ENCODE data around the gene WT1. TPM values are rescaled to one million over a fixed set of nuclear protein-coding genes. Genes with fewer than 3 reads are reported as not detected.

The WT1 gene
- total and polyA plus RNA-seq, 2 donors (not counting 3 experiments of a cell fraction or from before 2014, with no cell fraction given), result not detected

DNA sequence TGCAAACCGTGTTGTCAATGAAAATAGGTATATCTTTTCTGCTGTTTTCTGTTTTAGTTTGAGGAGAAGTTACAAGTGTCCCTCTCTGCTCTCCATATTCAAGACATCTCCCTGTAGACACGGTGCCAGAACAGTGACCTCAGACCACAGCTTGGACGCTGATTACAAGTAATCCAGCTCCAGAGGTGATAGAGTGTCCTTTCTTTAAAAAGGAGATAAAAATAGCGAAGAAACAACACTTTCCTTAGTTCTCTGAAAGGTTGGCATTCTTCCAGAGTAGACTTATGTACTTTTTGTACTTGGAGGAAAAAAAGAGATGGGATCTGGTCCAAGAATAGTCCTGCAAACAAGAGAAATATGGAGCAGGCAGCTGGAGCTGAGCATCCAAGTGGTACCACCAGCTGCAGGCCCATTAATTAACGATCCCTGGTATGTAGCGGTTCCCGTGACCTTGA lies 43.0 kb upstream of the WT1 start:
- H4K20me1 ChIP-seq (replicated peaks; ENCODE audit: control insufficient read depth, extremely low read depth, insufficient read depth, low read length), result no peaks in the 10 kb centered on the region
- no peak overlapping the region for H2AFZ ChIP-seq (ENCODE audit: low read depth, low read length)
- no peak overlapping the region for H3K27ac ChIP-seq (ENCODE audit: insufficient read depth, low read depth, low read length)
- TF ChIP-seq POLR2A (IDR thresholded peaks at IDR 0.05; ENCODE audit: low read depth, low read length) (no peak), JUN (IDR thresholded peaks at IDR 0.05; ENCODE audit: borderline replicate concordance, insufficient read depth, insufficient read length, low read depth) (no peak), FOS (IDR thresholded peaks at IDR 0.05; ENCODE audit: borderline replicate concordance, insufficient read depth, low read length) (no peak), EZH2 (IDR thresholded peaks at IDR 0.05; ENCODE audit: borderline replicate concordance, low read depth, low read length, severe bottlenecking) (no peak), MYC (IDR thresholded peaks at IDR 0.05; ENCODE audit: low read depth, low read length) (no peak), POLR2AphosphoS5 (IDR thresholded peaks at IDR 0.05; ENCODE audit: insufficient read depth, low read depth, low read length) (no peak), GATA2 (IDR thresholded peaks at IDR 0.05; ENCODE audit: insufficient read depth, insufficient read length, low read depth, low read length) (no peak)
- TF ChIP-seq, protein P1, sequence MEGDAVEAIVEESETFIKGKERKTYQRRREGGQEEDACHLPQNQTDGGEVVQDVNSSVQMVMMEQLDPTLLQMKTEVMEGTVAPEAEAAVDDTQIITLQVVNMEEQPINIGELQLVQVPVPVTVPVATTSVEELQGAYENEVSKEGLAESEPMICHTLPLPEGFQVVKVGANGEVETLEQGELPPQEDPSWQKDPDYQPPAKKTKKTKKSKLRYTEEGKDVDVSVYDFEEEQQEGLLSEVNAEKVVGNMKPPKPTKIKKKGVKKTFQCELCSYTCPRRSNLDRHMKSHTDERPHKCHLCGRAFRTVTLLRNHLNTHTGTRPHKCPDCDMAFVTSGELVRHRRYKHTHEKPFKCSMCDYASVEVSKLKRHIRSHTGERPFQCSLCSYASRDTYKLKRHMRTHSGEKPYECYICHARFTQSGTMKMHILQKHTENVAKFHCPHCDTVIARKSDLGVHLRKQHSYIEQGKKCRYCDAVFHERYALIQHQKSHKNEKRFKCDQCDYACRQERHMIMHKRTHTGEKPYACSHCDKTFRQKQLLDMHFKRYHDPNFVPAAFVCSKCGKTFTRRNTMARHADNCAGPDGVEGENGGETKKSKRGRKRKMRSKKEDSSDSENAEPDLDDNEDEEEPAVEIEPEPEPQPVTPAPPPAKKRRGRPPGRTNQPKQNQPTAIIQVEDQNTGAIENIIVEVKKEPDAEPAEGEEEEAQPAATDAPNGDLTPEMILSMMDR (IDR thresholded peaks at IDR 0.05; ENCODE audit: extremely low read depth in 1 of 2, insufficient read depth in 1 of 2, low read depth in 1 of 2, low read length in 2 of 2), result no peak
- TF ChIP-seq, protein P2, sequence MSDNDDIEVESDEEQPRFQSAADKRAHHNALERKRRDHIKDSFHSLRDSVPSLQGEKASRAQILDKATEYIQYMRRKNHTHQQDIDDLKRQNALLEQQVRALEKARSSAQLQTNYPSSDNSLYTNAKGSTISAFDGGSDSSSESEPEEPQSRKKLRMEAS (IDR thresholded peaks at IDR 0.05; ENCODE audit: insufficient read depth, insufficient read length), result no peak
- no TSS peak for BruUV-seq (replicated peaks)
- H3K27me3 ChIP-seq (ENCODE audit: control insufficient read depth in 2 of 2, insufficient read depth in 2 of 2, low read length in 2 of 2), result no peaks in the 10 kb centered on the region
- no peaks in the 10 kb centered on the region for H3K79me2 ChIP-seq (ENCODE audit: control insufficient read depth, insufficient read depth, low read length)
- H3K4me3 ChIP-seq (replicated peaks in 1 of 3; ENCODE audit: insufficient read depth in 1 of 3, low read depth in 1 of 3, low read length in 3 of 3), result no peak overlapping the region
- intact Hi-C loops (cut with micrococcal nuclease) (no loop called here), dilution Hi-C loops (cut with MboI; ENCODE audit: extremely low pct_ligation_motif_present, low sequenced_read_pairs) (no loop called here)
- H3K9me1 ChIP-seq (replicated peaks; ENCODE audit: control insufficient read depth, extremely low read depth, insufficient read depth, low read length), result no peaks in the 10 kb centered on the region
- H3K4me1 ChIP-seq (ENCODE audit: control insufficient read depth, extremely low read depth, insufficient read depth, low read length), result no peaks in the 10 kb centered on the region
- FAIRE-seq (no peak), DNase-seq (ENCODE audit: low read depth, low spot score) (no peak)
- no peaks in the 10 kb centered on the region for H3K9me3 ChIP-seq (replicated peaks; ENCODE audit: control insufficient read depth, insufficient read depth, low read length)
- ChIA-PET POLR2A (no interaction called here), CTCF (interaction anchor here (0.7 to 1.0 kb wide), 2 partner anchors 8 to 34 kb away, joined by 3 read pairs; no protein-coding TSS in a partner anchor)
- H3K9ac ChIP-seq (replicated peaks; ENCODE audit: extremely low read depth, insufficient read depth, low read length), result no peak overlapping the region
- H3K36me3 ChIP-seq (ENCODE audit: control insufficient read depth in 2 of 2, extremely low read depth in 1 of 2, insufficient read depth in 2 of 2, low read length in 2 of 2), result no peaks in the 10 kb centered on the region
- no peak overlapping the region for H3K4me2 ChIP-seq (ENCODE audit: insufficient read depth, low read length)

Data from endothelial cell of umbilical vein (primary cell).